GM10266 (cell line): Measurements from ENCODE around the gene STRIP1.

ENCODE experiments used
- DNase-seq: peaks from one replicate; pipeline ENCODE4 v3.0.0; 2012; ENCODE audit errors: extremely low spot score
- CTCF ChIP-seq: IDR thresholded peaks from 2 replicates; pipeline ENCODE4 v1.5.1; 2012; ENCODE audit warnings: mild to moderate bottlenecking, low read depth; ENCODE audit not compliant: control insufficient read depth, insufficient read depth; ENCODE audit errors: missing control alignments

The STRIP1 gene

GRCh38 chr1:110040548-110040947 lies 6.1 kb downstream of the STRIP1 start:
- no peak for TF ChIP-seq CTCF
- no peak for DNase-seq

- TF ChIP-seq CTCF, result no peak
- DNase-seq, result no peak
Measured at GRCh38 chr1:110043016-110043415, 8.6 kb downstream of the STRIP1 start.

GRCh38 chr1:110047463-110047862 lies 13.0 kb downstream of the STRIP1 start:
- no peak for TF ChIP-seq CTCF
- no peak for DNase-seq

GRCh38 chr1:110048240-110048639 lies 13.8 kb downstream of the STRIP1 start:
- DNase-seq, result no peak
- TF ChIP-seq CTCF, result no peak

- no peak for DNase-seq
- TF ChIP-seq CTCF, result no peak
Measured at GRCh38 chr1:110048923-110049601, 14.6 kb downstream of the STRIP1 start.

- TF ChIP-seq CTCF, result no peak
- no peak for DNase-seq
Measured at GRCh38 chr1:110049801-110050601, 15.6 kb downstream of the STRIP1 start.
